Lower lobe of right lung (tissue), 2 donors: ENCODE results near the gene TMEM120B. TPM values are rescaled to one million over a fixed set of nuclear protein-coding genes. Genes with fewer than 3 reads are reported as not detected.

Source experiments
- ATAC-seq, 2 donors: fragments of 200-7000 bp; cut with Tn5 transposase; one replicate each; pipeline ENCODE4 v1.9.1; 2020 to 2022; ENCODE audit warnings: mild to moderate bottlenecking in 2 of 2, moderate library complexity in 2 of 2
- DNase-seq: peaks from one replicate; pipeline ENCODE4 v3.0.0-alpha.2; 2020
- H3K27ac ChIP-seq: fragments of 200-600 bp; one replicate; pipeline ENCODE4 v1.8.0; 2022
- H3K27me3 ChIP-seq: fragments of 200-600 bp; one replicate; pipeline ENCODE4 v1.8.0; 2022; ENCODE audit warnings: low read depth
- H3K36me3 ChIP-seq: fragments of 200-600 bp; one replicate; pipeline ENCODE4 v1.8.0; 2022; ENCODE audit warnings: mild to moderate bottlenecking
- H3K4me1 ChIP-seq: fragments of 200-600 bp; one replicate; pipeline ENCODE4 v1.8.0; 2022
- H3K4me3 ChIP-seq: fragments of 200-600 bp; one replicate; pipeline ENCODE4 v1.8.0; 2022; ENCODE audit warnings: mild to moderate bottlenecking
- H3K9me3 ChIP-seq: fragments of 200-600 bp; one replicate; pipeline ENCODE4 v1.8.0; 2022
- intact Hi-C: fragments of 100-400 bp; cut with DNase I; formaldehyde crosslinking; loops from one replicate; pipeline ENCODE4 v1.11.0; 2022
- total RNA-seq: library from RNA; stranded (reverse); fragmentation: NEBNext Ultra II Directional; extraction: Animal tissue kit (Norgen Biotek cat#: 25700); gene quantifications from one replicate; pipeline ENCODE4 v1.2.1, GENCODE V29; 2021
- TF ChIP-seq, protein P1 (sequence below): fragments of 200-600 bp; IDR thresholded peaks from one replicate; pipeline ENCODE4 v1.8.0; 2022; ENCODE audit warnings: antibody characterized with exemption, mild to moderate bottlenecking
- donor health status: DM: no; HTN: yes; CAD: no; lungs with severe emphysema.

Gene TMEM120B
- total RNA-seq, 1 donor from 2014 or later = 13.4 TPM

GRCh38 chr12:121776190-121777098 is 63.9 kb downstream of the TMEM120B start:
- peaks cover 23% of the 10 kb centered on the region for H3K36me3 ChIP-seq
- H3K4me1 ChIP-seq = peaks cover 19% of the 10 kb centered on the region
- no peak overlapping the region for H3K4me3 ChIP-seq
- H3K27ac ChIP-seq = peak overlapping the region; percentile 64
- peak; percentile 92 for DNase-seq
- intact Hi-C loops = loop anchor here (10.0 kb wide), 1 partner anchor 82 kb away; no protein-coding TSS in a partner anchor
- ATAC-seq = peak; percentile 75 to 77
- H3K27me3 ChIP-seq = no peaks in the 10 kb centered on the region
- H3K9me3 ChIP-seq = no peaks in the 10 kb centered on the region
- TF ChIP-seq, protein P1, sequence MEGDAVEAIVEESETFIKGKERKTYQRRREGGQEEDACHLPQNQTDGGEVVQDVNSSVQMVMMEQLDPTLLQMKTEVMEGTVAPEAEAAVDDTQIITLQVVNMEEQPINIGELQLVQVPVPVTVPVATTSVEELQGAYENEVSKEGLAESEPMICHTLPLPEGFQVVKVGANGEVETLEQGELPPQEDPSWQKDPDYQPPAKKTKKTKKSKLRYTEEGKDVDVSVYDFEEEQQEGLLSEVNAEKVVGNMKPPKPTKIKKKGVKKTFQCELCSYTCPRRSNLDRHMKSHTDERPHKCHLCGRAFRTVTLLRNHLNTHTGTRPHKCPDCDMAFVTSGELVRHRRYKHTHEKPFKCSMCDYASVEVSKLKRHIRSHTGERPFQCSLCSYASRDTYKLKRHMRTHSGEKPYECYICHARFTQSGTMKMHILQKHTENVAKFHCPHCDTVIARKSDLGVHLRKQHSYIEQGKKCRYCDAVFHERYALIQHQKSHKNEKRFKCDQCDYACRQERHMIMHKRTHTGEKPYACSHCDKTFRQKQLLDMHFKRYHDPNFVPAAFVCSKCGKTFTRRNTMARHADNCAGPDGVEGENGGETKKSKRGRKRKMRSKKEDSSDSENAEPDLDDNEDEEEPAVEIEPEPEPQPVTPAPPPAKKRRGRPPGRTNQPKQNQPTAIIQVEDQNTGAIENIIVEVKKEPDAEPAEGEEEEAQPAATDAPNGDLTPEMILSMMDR = peak; percentile 86

GRCh38 chr12:121778567-121779421 is 66.2 kb downstream of the TMEM120B start:
- TF ChIP-seq, protein P1 = no peak
- DNase-seq (no peak), ATAC-seq (no peak)
- intact Hi-C loops = loop anchor here (10.0 kb wide), 1 partner anchor 84 kb away; no protein-coding TSS in a partner anchor
- Histone ChIP-seq H3K4me3 (no peak overlapping the region), H3K4me1 (peaks cover 24% of the 10 kb centered on the region), H3K36me3 (peaks cover 23% of the 10 kb centered on the region), H3K9me3 (no peaks in the 10 kb centered on the region), H3K27ac (peak overlapping the region; percentile 41), H3K27me3 (no peaks in the 10 kb centered on the region)

DNA sequence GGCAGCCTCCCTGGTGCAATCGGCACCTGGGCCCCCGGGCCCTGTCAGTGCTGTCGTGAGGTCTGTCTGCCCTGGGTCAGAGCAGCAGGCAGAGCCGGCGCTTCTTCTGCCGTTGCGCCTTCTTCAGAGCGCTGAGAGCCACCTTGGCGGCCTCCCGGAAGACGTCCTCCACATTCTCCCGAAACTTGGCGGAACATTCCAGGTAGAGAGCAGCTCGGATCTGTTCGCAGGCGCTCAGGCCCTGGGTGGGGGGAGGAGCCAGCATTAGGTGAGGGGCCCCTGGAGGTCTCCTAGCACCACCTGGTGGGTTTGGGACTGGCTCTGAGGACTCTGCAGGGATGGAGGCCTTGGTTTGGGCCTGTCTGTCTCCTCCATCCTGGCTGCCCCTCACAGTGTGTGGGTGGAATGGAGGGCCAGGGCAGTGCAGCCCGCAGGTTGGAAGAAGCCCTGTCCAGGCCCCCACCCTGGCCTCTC is 66.9 kb downstream of the TMEM120B start:
- ATAC-seq = peak in 1 of 2 donors; percentile 30
- no peak for DNase-seq
- TF ChIP-seq, protein P1 = no peak
- Histone ChIP-seq H3K9me3 (no peaks in the 10 kb centered on the region), H3K27ac (peak overlapping the region; percentile 41), H3K27me3 (no peaks in the 10 kb centered on the region), H3K4me1 (peaks cover 28% of the 10 kb centered on the region), H3K4me3 (no peak overlapping the region), H3K36me3 (peaks cover 23% of the 10 kb centered on the region)
- intact Hi-C loops = loop anchor here (10.0 kb wide), 1 partner anchor 85 kb away; no protein-coding TSS in a partner anchor

- Histone ChIP-seq H3K4me1 (peaks cover 34% of the 10 kb centered on the region), H3K4me3 (no peak overlapping the region), H3K27me3 (no peaks in the 10 kb centered on the region), H3K27ac (no peak overlapping the region), H3K36me3 (peaks cover 23% of the 10 kb centered on the region), H3K9me3 (no peaks in the 10 kb centered on the region)
- DNase-seq = no peak
- no peak for ATAC-seq
- intact Hi-C loops = no loop called here
- TF ChIP-seq, protein P1 = no peak
Observed at GRCh38 chr12:121780429-121780828, 67.9 kb downstream of the TMEM120B start.

- intact Hi-C loops = no loop called here
- no peaks in the 10 kb centered on the region for H3K27me3 ChIP-seq
- no peak overlapping the region for H3K4me3 ChIP-seq
- no peak for ATAC-seq
- DNase-seq = no peak
- H3K9me3 ChIP-seq = no peaks in the 10 kb centered on the region
- TF ChIP-seq, protein P1 = no peak
- H3K4me1 ChIP-seq = peaks cover 37% of the 10 kb centered on the region
- H3K36me3 ChIP-seq = peaks cover 23% of the 10 kb centered on the region
- peak overlapping the region; percentile 39 for H3K27ac ChIP-seq
Observed at GRCh38 chr12:121781484-121781997, 69.0 kb downstream of the TMEM120B start.
